ENCODE results near the gene SCFD2.

The SCFD2 gene

DNA sequence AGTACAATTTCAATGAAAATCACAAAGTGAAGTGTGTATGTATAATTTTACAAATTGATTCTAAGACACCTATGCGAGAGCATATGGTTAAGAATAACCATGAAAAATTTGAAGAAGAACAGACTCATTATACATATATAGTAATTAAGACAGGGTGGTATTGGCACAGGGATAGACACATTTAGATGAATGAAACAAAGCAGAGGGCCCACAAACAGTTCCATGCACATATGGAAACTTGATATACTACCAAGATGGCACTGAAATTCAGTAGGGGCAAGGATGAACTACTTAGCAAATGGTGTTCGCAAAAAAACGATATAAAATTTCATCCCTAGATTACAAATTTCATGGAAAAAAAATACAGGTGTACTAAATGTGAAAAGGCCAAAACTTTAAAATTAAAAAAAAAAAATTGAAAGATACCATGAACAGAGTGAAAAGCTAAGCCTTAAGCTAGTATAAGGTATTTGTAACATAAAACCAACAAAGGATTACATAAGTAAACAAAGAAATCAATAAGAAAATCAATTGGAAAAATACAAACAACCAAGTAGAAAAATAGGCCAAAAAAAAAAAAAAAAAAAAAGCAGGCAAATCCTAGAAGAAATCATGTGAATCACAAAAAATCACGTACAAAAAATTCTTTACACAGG lies 418.3 kb downstream of the SCFD2 start:
- DNase-seq: no peak

DNA sequence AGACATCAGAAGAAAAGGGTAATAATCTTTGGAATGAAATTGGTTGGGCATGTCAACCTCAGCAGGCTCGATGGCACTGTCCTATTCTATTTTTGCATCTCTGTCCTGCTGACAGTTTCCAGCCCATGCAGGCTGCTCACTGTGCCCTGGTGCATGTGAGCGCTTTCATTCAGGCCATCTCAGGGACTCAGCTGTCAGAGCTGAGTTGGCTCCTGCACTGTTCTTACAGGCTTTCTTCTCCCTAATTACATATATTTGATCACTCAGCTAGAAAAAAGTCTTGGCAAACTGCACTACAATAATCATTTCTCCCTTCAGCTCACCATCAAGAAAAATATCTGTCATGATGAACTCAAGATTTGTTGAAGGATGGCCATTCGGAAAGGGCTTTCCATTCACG lies 419.0 kb downstream of the SCFD2 start:
- no peak for DNase-seq

DNA sequence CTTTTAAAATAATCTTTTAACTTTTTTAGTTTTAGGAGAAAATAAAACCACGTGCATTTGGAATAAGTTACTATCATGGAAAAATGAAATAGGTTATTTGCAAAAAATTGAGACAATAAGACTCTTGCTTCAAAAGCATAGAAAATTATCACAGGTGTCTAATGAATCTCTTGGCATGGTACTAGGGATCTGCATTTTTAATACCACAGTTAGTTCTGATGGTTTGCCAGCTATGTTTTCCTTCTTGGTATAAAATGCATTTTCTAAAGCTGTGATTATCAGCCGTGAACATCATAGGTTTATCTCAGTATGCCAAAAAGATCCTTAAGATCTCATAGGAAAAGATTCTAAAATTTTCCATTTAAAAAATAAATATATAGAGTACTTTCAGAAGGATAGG lies 419.9 kb downstream of the SCFD2 start:
- no peak for DNase-seq

DNA sequence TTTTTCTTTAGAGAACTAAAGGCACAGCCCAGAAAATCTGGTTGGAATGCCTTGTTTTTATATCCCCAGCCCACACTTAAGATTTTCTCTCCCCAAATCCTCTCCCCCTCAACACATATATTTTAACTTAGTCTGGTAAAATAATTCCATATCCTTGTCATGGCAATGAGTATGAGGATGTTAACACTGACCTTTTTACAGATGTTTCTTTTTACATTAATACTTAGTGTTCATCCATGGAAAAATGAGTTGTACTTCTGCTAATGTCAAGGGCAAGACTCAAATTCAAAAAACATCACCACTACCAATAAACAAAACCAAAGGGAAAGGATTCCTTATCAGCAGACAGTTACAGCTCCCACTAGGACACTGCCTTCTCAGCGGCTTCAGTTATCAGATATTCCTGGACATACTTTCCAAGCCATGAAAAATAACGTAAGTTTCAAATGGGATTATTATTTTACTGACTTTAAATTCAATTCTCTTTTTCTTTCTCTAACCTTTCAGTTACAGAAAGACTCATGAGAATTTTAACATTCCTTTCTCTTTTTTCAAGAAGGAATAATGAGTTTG lies 420.4 kb downstream of the SCFD2 start:
- no peak for DNase-seq

DNA sequence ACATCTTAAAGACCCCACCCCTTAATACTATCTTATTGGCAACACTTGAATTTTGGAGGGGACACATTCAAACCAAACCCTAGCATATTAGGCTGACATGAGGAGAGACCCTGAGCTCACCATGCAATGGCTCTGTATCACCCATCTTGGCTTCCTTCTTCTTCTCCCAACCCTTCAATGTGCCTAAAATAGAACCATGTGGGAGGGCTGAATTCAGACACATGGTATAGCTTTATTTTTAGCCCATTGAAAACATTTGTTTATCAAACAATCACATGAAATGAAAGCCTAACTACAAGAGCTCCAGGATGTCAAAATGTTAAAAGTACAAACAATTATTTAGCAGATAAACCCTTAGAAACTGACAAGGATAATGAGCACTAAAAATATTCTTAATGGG lies 422.2 kb downstream of the SCFD2 start:
- no peak for DNase-seq

DNA sequence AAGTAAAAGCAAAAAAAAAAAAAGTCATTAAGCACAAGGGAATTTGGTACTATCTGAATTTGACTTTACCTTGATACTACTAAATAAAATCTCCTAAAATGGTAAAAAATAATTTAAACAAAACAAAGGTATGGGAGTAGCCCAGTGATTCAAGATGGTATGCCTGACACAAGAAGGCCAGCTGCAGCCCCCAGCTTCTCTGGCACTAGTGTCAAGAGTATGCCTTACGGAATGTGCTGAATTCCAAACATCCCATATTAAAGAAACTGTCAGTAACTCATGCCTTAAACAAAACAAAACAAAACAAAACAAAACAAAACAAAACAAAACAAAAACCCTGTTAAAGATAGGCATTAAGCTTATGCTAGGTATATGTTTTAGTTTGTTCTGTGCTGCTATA lies 422.9 kb downstream of the SCFD2 start:
- DNase-seq: no peak

DNA sequence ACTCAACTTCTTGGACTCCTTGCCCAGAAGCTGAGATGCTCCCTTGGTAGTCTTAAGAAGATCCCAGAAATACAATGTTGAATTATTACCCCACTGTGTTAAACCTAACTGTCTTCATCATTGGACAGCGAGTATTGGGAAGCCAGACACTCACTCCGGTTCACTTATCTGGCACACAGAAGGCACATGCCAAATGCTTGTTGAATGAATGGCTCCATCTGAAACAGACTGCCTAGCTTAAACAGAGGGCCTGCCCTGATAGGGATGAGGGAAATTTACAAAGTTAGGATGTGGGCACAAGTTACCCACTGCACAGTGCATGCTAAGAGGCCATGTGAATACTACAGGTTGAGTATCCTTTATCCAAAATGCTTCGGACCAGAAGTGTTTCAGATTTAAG lies 424.4 kb downstream of the SCFD2 start:
- no peak for DNase-seq

DNA sequence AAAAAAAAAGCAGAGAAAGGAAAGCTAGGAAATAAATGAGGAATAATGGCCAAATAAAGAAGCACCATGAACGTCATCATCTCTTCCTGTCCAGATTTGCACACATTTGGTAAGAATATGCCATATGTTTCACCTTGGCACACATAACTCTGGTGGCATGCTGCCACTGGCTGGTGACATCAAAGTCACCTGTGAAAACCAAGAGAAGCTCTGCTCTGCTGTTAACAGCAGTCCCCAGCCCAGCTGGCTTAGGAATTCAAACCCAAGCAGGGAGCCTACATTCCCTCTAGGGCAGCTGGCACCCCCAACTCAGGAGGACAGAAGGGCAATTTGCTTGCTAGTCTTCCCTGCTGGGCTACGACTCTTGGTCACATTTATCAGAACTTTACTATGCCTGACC lies 426.1 kb downstream of the SCFD2 start:
- DNase-seq: no peak

DNA sequence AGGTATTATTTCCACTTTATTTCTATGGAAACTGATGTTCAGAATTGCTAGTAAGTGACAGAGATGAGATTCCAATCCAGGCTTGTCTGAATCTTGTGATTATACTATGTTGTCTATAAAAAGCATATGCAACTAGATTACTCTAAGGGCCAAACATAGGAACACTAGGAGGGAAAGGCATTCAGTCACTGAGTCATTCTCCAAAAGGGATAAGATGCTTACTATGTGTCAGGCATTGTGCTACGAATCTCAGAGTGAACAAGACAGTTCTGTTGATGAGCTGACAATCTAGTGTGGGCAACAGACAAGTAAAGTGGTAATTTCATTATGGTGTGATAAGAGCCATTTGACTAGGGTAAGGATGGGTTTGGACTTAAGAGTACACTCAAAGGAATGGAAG lies 426.5 kb downstream of the SCFD2 start:
- no peak for DNase-seq

DNA sequence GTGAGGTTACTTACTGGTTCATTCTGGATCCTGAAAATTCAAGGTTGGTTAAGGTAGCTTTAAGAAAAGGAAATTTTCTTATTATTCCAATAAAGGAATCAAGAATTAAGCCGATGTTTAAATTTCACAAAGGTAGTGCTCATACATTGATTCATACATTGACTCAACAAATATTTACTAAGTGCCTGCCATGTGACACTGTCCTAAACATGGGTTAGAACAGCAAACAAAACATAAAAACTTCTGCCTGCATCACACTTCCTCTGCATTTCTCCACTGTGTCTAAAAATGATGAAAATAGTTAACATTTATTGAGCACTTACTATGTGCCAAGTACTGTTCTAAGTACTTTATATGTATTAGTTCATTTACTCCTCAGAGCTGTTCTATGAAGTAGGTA lies 428.0 kb downstream of the SCFD2 start:
- DNase-seq: no peak

DNA sequence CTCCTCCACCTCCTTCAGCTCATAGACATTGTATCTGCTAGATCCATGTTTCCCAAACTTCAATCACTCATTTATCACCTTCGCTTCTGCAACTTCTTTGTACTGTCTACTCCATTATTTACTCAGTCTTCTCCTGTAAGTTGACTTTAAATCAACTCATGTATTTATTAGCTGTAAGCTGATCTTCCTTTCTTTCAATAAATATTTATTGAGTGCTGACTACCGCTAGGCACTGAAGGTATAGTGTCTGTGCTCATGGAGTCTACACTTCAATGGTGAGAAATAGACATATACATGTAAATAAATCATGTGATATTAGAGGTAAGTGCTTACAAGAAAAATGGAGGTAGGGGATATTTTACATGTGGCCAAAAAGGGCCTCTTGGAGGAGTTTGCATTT lies 429.1 kb downstream of the SCFD2 start:
- no peak for DNase-seq

DNA sequence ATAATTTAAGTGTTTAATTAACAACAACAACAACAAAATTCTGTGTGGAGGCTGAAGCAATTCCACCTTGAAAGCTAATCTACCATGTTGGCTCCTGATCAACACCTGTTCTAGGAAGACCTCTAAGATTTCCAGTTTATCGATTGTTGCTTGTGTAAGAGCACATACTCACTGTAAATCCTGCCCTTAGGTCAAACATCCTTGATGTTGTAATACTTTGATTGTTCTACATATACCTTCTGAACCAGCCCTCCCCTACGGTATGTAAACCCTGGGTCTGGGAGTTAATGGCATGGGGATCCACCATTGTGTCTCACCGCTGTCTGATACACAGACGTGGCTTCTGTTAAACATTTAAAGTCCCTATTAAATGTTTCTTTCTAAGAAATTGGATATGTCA lies 430.5 kb downstream of the SCFD2 start:
- no peak for DNase-seq

DNA sequence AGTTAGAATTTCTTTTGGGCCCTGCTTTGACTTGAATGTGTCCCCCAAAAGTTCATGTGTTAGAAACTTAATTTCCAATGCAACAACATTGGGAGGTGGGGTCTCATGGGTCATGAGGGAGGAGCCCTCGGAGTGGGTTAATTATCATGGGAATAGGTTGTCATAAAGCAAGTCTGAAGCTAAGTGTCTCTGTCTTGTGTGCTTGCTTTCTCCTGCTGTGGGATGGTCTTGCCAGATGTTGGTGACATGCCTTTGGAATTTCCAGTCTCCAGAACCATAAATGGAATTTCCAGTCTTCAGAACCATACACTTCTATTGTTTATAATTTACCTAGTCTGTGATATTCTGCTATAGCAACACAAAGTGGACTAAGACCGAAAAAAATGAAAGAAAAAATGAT lies 432.1 kb downstream of the SCFD2 start:
- DNase-seq: no peak

DNA sequence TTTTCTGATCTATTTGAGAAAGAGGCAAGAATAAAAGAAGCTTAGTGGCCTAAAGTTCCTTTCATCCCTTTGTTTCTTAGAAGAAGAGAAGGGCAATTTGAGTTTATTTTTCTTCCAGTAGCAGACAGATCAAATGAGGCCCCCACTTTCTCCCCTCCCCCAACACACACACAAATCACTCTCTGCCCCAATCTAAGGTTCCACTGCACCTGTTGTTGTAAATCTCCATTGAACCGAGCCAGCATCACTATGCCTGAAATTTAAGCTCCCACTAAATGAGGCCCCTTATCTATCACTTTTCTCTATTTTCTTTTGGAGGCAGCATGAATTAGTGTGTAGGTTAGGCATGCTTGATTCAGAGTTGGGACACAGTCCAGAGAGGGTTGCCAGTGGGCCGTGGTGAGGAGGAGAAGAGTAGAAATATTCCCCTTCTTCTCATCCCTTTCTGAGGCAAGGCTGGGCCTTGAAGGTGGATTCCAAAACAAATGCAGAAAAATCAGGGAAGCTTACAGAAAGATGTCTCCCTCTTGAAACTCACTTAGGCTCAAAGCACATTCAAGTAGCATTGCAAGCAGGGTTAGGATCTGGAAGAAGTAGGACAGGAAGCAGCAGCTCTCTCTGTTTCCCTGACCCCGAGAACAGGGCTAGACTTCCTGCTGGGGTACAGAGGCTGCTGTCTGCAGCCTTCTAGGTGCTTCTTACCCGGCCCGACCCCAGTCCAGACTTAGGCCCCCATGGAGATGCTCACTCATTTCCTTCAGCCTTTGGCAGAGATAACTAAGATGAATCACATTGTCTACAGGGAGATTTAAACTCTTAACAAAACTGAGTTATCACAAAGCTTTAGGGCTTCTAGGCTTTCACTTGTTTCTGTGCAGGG lies 433.0 kb downstream of the SCFD2 start:
- no peak for DNase-seq

DNA sequence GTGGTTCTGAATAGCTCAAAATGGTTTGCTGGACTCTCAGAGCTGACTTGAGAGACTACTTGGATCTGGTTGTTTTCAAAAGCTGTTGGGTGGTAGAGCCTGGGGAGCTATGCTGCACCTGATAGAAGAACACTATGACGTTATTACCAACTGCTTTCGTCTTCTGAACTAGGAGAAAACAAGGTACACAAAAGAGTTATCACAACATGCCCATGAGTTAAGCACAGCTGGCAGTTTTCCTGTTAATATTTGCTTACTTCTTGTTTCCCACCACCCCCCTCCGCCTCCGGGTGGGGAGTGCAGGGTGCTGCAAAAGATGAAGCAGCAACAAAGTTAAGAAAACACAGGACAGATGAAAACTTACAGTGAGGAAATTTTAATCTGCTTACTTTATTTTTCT lies 434.6 kb downstream of the SCFD2 start:
- DNase-seq: no peak

DNA sequence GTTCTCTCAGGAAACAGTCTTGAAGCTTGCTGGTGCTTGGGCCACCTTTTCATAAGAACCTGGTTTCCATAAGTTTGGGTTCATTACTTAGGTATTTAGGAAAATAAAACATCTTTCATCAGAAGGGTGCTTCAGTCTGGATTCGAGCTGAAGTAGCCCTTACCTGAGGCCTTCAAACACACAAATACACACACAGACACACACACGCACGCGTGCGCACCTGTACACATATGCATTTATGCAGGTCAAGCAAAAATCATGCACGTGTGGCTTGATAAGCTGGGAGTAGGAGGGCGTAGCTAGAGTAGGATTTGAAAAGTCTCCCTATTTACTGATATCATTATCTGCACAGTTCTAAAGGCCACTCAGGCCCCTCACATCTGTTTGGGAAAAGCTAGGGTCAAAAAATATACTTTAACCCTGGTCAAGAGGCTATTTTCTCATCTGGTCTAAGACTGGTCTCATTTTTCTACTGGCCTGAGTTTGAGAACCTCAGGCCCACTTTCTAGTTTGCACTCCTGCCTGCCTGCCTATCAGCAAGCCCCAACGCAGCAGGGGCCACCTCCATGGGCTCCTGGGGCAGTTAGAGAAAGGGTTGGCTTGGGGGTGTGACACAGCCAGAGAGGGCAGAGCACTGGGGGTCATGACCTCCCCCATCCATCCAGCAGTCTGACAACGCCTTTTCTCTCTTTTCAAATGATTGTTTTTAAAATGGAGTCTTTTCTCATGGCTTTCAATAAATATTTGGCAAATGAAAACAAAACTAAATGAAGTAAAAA lies 439.5 kb downstream of the SCFD2 start:
- DNase-seq: no peak

DNA sequence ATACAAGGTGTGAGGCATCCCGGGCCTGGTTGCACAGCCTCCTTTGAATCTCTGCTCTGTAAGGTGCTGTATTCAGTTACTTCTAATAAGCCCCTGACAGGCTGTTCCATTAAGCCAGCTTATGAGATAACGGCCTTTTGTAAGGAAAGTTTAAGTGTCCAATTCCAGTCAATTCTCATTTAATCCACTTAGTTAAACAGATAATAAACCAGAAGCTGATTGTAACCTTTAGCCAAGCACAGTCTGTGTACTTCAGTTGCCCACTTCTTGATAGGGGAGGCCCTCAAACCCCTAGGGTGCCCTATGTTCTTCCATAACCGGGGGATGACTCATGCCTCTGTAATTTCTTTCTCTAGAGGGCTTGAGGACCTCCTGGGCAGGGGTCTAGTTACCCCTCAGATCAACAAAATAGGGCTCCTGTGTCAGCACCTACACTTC lies 440.3 kb downstream of the SCFD2 start:
- no peak for DNase-seq

DNA sequence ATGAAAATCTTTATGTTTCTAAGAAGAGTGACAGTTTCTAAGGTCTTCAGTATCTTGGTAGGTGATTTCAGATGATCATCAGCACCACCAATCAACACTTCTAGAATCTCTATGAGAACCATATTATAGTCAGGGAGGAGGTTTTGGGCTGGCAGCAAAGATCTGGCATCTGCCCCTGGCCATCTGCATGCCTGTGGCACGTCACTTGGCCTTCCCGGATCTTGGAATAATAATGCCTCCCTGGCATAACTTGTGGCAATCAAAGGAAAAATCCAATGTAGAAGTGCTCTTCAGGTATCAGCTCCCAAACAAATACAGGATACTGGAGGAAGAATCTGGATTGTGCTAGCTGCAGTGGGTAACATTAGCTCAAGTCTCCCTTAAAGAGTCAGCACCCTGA lies 446.4 kb downstream of the SCFD2 start:
- DNase-seq: no peak

DNA sequence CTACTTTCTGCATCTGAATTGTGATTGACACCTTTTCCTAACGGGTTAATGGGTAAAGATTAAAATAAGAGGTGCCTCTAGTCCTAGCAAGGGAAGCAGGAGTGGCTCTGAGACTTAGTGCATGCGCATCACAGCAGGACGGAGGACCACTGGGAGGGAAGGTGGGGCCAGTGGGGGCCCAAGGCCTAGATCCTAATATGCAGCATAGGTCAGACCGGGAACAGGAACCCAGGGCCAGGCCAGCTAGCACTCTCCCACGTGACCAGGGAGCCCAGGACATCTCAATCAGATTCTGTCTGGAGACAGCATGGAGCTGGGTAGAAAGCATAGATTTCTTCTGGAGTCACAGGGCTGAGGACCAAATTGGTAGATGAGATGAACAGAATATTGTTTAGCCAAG lies 448.0 kb downstream of the SCFD2 start:
- DNase-seq: no peak

DNA sequence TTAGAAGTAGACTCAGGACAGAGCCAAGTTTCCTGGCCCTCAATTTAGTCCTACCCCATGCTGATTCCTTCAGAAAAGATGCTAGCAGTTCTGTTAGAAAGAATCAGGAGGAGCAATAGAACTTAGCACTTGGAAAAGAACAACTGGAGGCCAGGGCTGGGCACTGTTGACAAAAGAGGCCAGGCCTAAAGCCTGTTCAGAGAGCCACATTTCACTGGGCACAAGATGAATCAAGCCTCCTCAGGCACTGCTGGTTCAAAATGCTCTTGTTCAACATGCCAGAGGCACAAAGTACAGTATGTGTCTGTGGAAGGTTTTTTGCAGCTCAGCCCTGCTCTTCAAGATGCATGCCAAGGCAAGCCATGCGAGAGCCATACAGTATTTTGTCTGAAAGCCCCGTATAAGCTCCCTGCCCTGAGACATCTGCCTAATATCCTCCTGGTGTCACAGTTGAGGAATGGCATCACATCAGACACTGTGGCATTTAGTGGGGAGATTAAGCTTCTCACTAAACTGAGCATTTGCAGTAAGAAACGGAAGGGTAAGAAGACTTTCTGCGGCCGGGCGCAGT lies 450.0 kb downstream of the SCFD2 start:
- no peak for DNase-seq

DNA sequence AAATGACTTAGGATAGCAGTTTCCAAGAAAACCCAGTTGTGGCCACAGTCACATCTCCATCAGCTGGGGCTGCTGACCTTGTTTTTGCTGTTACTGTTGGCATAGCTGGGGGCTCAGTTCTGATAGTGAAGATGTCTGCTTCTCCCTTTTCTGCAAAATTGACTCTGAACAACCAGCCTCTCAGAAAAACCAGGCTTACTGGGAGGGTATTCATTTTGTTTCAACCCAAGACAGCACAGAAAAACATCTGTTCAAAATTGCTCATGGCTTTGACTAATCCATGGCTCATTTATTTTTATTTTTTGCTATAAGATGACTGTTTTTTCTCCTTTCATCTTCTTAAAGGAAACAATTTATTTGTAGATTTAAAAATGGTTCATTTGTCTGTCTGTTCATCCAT lies 450.7 kb downstream of the SCFD2 start:
- no peak for DNase-seq

DNA sequence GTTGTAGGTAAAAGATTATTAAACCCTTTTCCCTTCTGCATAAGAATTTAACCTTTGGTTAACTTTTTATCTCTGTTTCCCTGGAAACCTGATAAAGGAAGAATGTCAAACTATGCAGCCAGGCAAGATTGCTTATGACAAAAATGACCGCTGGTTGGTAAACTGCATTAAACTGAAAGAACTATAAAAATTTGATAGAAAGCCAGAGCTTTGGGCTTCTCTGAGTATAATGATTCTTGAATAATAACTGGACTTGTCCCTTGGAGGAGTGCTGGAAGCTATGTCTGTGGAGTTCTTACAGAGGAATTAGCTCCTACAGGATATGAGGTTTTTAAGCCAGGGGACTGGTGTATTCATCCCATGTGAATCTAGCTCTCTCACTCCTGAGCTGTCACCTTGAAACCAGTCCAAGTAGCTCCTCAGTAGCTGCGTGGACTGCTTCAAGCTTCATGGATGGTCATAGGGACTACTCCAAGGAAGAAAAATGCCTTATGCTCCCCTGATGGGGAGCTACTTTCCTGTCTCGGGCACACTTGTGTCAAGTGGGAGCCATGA lies 451.7 kb downstream of the SCFD2 start:
- no peak for DNase-seq

DNA sequence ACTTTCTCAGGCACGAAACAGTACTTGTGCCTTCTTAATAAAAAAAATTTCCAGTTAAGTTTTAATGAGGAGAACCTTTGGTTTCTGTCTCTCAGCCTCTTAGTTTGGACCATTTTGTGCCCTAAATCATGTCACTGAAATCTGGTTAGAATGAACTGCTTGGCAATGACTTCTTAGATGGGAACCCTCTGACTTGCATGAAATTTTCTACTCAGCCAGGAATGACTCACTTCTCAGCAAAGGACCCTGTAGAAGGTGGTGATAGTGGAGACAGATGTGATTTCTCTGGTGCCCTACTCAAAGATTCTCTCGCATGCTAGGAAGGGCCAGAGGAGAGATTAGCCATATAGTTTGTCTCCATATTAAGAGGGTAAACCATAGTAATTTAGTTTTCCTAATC lies 453.3 kb downstream of the SCFD2 start:
- no peak for DNase-seq
